Amygdala (tissue), 56 donors: ENCODE measurements around the gene TMUB1.
"Not testable (repeated sequence)": the region's sequence is repeated elsewhere in the genome, so short reads cannot be mapped to it uniquely, and the experiment has no call there.

ENCODE experiments used
- DNase-seq, 56 donors: peaks; one replicate each; lab custom pipeline; 2025; lab: John Stamatoyannopoulos, UW

Gene TMUB1

GRCh38 chr7:151058781-151059366 is 24.4 kb downstream of the TMUB1 start:
- DNase-seq: peak in 6 of 56 donors; percentile 45 to 63 (median 56)

DNA sequence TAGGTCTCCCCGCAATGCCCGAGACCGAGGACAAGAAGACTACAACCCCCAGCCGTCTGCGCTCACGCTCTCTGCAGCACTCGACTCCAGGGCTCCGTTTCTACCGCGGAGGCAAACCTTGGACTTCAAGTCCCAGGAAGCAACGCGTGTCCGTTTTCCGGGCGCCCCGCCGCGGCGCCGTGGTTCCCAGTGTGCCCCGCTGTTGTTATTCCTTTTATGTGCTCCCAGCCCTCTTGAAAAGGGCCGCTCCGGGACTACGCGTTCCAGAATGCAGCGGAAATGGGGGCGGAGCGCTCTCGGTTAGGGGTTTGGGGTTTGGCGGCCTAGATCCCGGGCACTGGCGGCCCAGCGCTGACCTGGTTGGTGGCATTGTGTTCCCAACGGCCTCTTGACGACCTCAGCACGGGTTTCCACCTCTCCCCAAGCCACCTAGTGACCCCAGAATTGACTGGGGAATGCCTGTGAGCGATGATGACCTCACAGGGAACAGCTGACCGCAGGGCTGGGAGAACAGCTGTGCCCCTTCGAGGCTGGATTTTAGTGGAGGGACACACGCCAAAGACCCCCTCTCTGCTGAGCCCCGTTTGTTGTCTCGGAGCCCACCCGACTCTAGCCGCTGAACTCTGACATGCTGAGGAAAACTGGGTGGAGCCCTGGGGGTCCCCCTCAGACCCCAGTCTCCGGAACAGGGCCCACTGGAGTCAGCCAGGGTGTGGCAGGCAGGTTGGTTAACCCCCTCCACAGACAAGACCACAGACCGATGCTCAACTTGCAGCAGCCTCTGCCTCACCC is 25.1 kb downstream of the TMUB1 start:
- DNase-seq: peak; percentile 85 to 100 (median 99)

GRCh38 chr7:151057506-151057988 is 25.7 kb downstream of the TMUB1 start, which contains the start of gene CDK5:
Gene CDK5 (minus strand): TSS chr7:151057897. CDS start chr7:151057848, 49 bp downstream.
- peak in 3 of 56 donors; percentile 56 to 96 (median 95) for DNase-seq

DNA sequence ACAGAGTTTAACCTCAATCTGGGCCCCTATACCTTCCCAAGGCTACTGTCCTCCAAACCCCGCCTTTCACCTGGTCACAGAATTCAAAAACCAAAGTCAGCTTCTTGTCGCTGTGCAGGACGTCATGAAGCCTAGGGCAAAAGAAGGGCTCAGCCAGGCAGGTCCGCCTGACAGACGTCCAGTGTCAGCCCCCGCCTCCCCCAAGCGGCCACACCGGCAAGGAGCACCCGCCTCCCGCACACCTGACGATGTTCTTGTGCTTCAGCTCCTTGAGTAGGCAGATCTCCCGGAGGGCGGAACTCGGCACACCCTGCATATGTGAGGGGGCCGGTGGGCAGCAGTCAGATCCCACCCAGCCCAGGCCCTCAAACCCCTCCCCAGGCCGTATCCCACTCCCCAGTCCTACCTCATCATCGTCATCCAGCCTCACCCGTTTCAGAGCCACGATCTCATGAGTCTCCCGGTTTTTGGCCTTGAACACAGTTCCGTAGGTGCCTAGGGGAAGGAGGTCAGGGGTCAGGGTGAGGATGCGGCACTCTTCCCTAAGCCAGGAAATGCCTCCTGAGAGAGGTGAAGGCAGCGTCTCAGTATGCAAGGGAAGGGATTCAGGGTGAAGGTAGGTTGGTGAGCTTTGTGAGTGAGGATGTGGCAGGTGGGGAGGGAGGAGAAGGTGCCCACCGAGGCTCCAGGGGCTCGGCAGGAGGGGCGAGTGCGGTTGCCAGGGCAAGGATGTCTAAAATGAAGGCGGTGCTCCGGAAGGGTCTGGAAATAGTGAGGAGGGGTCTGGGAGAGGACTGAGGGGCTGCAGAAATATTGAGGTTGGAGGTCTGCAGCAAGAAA is 26.4 kb downstream of the TMUB1 start:
- DNase-seq: peak in 1 of 56 donors; percentile 28

DNA sequence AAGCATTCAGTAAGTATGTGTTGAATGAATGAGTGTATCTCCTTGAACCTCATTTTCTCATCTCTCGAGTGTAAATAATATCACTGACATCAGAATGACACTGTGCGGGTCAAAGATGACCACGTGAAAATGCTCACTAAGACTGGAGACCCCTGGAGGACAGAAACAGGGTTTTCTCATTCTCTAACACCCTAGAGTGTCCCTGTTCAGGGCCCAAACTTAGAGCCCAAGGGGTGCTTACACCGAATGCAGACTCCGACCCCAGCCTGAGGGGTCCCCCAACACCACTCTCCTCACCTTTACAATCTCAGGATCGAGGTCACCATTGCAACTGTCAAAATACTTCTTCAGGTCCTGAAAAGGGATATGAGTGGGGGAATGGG is 27.0 kb downstream of the TMUB1 start:
- no peak for DNase-seq

DNA sequence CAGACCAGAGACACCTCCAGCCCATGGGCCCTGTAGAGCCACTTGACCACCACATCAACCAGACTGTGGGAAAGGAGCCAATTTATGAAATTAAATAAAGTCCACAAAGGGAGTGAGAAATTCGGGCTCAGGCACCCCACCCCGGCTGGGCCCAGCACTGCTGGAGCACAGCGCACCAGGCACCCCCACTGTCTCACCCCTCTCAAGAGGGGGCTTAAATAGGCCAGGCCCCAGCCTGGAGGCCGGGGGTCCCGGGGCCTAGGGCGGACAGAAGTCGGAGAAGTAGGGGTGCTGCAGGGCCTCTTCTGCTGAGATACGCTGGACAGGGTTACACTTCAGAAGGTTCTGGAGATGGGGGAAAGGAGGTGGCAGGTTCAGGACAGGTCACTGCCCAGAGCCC is 29.5 kb downstream of the TMUB1 start:
- no peak for DNase-seq

DNA sequence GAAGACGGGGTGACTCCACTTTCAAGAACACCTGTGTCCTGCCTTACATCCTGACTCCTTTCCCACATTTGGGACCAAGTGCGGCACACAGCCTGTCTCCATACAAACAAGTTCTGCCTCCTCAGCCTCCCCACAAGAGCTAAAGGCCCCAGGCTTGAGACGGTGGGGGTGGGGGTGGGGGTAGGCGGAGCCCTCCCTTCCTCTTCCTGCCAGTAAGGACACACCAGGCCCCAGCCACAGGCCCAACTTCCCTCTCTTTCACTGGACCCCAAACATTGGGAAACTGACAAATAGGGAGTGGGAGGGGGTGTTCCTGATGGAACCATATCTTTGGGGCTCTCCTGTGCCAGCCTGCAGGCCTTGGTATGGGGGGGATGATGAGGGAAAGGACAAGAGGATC is 30.2 kb downstream of the TMUB1 start:
- DNase-seq: no peak

- peak in 20 of 56 donors; percentile 2 to 52 (median 28) for DNase-seq
These were observed 32.2 kb downstream of the TMUB1 start for GRCh38 chr7:151051108-151051507.

DNA sequence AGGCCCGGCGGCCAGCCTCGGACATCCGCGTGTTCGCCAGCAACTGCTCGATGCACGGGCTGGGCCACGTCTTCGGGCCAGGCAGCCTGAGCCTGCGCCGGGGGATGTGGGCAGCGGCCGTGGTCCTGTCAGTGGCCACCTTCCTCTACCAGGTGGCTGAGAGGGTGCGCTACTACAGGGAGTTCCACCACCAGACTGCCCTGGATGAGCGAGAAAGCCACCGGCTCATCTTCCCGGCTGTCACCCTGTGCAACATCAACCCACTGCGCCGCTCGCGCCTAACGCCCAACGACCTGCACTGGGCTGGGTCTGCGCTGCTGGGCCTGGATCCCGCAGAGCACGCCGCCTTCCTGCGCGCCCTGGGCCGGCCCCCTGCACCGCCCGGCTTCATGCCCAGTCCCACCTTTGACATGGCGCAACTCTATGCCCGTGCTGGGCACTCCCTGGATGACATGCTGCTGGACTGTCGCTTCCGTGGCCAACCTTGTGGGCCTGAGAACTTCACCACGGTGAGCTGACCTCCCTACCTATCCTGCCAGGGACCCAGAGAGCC is 34.3 kb downstream of the TMUB1 start:
- DNase-seq: no peak

DNA sequence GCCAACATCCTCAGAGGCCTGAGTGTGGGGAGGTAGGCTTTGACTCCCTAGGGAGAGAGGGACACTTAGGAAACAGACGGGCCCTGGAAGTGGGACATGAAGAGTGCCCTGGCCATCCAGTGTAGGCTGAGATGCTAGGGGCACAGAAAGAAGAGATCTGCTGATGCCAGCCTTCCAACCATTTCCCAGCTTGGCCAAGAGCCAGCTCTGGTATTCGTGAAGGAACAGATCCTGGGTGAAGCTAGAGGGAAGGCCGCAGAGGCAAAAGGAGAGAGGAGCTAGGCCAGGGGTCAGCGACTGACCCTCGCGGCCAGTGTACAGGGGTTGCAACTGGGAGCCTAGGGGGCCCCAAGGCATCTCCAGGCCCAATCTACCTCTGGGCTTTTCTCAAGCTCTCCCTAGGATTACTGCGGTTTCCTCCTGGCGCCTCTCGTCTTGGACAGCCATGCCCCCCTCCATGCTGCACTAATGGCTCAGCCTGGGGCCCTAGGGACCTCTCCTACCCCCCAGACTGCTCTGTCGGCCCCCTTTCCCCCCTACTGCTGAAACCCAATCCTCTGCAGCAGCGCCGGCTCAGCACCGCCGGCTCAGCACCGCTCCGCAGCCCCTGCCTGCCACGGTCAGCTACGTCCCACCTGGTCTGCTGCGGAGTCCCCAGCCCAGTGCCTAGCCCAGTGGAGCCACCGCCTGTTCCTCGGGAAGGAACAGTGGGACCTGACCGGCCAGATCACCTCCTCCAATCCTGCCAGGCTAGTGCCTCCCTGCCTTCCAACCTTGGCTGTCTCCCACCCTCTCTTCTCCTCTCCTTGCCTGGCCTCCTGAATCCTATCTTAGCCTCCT is 35.1 kb downstream of the TMUB1 start, which contains the start of gene ASIC3:
TSS of gene ASIC3 (plus strand) at position 556 of the 840 bp plus-strand sequence. CDS start 355 bp downstream, outside the sequence.
- DNase-seq: peak in 2 of 56 donors; percentile 23 to 28

- peak in 12 of 56 donors; percentile 12 to 57 (median 31) for DNase-seq
These were observed 36.4 kb downstream of the TMUB1 start for GRCh38 chr7:151046603-151047573.

GRCh38 chr7:151045967-151046366 is 37.3 kb downstream of the TMUB1 start:
- peak in 6 of 56 donors; percentile 5 to 41 (median 26) for DNase-seq

- DNase-seq: no peak
These were observed 38.0 kb downstream of the TMUB1 start for GRCh38 chr7:151045262-151045661.

DNA sequence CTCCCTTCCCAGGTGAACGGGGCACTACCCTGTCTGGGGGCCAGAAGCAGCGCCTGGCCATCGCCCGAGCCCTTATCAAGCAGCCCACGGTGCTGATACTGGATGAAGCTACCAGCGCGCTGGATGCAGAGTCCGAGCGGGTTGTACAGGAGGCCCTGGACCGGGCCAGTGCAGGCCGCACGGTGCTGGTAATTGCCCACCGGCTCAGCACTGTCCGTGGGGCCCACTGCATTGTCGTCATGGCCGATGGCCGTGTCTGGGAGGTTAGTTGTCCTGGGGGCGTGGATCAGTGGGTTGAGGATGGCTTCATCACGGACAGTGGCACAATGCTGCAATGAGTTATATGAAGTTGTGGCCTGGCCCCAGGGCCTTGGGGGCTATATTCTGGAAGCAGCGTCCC is 39.3 kb downstream of the TMUB1 start:
- no peak for DNase-seq

DNA sequence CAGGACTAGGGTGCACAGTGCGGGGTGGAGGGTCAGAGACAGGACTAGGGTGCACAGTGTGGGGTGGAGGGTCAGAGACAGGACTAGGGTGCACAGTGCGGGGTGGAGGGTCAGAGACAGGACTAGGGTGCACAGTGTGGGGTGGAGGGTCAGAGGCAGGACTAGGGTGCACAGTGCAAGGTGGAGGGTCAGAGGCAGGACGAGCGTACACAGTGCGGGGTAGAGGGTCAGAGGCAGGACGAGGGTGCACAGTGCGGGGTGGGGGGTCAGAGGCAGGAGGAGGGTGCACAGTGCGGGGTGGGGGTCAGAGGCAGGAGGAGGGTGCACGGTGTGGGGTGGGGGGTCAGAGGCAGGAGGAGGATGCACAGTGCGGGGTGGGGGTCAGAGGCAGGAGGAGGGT is 39.8 kb downstream of the TMUB1 start:
- not testable (repeated sequence) for DNase-seq

- DNase-seq: no peak
These were observed 42.5 kb downstream of the TMUB1 start for GRCh38 chr7:151040616-151041375.

- no peak for DNase-seq
These were observed 43.3 kb downstream of the TMUB1 start for GRCh38 chr7:151039850-151040548.
